ENCODE measurements around the gene CDH11. TPM values are rescaled to one million over a fixed set of nuclear protein-coding genes. Genes with fewer than 3 reads are reported as not detected.

The CDH11 gene
- total RNA-seq, 4 donors from 2014 or later, result 51.8 to 661 (median 96.5) TPM

DNA sequence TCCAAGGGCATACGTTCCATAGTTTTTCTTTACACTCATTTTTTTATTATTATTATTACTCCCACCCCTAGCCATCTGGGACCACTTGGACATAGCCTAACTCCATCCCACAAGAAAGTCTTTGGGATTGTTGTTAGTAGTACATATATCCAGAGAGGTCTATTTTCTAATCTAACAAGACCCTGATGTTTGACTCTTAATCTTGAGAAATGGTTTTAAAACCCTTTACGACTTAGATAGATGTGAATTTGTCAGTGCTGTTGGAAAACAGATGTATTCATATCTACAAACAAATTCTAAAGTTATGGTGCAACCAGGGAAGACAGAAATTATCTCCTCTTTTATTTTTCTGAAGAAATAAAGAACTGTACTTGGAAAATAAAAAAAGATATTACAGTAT is 197.8 kb downstream of the CDH11 start:
- no peaks in the 10 kb centered on the region for H3K4me1 ChIP-seq
- intact Hi-C loops (cut with DNase I; ENCODE audit: low total_unique reads), result no loop called here
- DNase-seq, result no peak
- H3K9me3 ChIP-seq, result peaks cover 0 to 6% of the 10 kb centered on the region in 2 donors
- H3K27ac ChIP-seq, result no peak overlapping the region
- TF ChIP-seq, protein P1, sequence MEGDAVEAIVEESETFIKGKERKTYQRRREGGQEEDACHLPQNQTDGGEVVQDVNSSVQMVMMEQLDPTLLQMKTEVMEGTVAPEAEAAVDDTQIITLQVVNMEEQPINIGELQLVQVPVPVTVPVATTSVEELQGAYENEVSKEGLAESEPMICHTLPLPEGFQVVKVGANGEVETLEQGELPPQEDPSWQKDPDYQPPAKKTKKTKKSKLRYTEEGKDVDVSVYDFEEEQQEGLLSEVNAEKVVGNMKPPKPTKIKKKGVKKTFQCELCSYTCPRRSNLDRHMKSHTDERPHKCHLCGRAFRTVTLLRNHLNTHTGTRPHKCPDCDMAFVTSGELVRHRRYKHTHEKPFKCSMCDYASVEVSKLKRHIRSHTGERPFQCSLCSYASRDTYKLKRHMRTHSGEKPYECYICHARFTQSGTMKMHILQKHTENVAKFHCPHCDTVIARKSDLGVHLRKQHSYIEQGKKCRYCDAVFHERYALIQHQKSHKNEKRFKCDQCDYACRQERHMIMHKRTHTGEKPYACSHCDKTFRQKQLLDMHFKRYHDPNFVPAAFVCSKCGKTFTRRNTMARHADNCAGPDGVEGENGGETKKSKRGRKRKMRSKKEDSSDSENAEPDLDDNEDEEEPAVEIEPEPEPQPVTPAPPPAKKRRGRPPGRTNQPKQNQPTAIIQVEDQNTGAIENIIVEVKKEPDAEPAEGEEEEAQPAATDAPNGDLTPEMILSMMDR (IDR thresholded peaks at IDR 0.05), result no peak
- TF ChIP-seq POLR2A (IDR thresholded peaks at IDR 0.05), result no peak
- no peak overlapping the region for H3K4me3 ChIP-seq
- H3K36me3 ChIP-seq, result no peaks in the 10 kb centered on the region
- no peaks in the 10 kb centered on the region for H3K27me3 ChIP-seq

DNA sequence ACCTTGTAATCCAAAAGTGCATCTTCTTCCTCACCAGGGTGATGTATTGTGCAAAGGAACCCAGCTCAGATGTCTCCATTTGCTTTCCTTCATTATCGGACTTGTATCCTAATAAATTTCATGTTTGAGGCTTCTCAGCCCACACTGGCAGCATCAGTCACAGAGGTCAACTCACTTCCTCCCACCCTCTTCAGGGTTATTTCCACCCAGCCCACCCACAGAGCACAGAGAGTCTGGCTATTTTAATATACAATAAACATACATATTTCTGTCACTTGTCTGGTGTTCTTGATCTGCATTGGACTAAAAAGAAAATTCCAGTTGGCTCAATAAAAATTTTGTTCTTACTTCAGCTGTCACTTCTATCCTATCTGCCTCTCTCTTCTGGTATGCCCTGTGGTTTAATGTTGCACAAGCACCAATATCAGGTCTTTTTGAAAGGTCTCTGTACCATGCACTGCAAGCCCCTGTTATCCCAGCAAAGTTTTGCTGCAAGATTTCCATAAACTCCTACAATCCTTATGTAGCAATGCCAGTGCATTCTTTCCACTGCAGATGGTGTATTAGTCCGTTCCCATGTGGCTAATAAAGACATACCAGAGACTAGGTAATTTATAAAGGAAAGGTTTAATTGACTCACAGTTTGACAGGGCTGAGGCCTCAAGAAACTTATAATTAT is 201.8 kb downstream of the CDH11 start:
- Histone ChIP-seq H3K36me3 (no peaks in the 10 kb centered on the region), H3K4me1 (no peaks in the 10 kb centered on the region), H3K9me3 (no peaks in the 10 kb centered on the region), H3K4me3 (no peak overlapping the region), H3K27ac (no peak overlapping the region), H3K27me3 (no peaks in the 10 kb centered on the region)
- intact Hi-C loops (cut with DNase I; ENCODE audit: low total_unique reads), result no loop called here
- DNase-seq, result no peak
- TF ChIP-seq POLR2A (IDR thresholded peaks at IDR 0.05), result no peak
- TF ChIP-seq, protein P1 (IDR thresholded peaks at IDR 0.05), result no peak

DNA sequence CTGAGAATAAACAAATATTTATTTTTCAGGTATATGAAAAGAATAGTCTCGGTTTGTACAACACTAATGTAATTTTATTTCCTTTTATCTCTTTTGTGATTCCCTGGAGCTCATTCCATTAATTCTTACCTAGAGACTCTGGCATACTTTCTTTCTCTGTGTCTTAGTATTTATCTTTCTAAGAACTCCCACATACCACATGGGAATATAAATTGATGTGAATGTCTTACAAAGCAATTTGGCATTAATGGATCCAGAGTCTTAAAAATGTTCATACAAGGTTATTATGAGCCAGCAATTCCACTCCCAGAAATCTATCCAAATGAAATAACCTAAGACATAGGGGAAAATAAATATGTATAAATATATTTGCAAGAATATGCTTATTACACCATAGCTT is 202.7 kb downstream of the CDH11 start:
- Histone ChIP-seq H3K27ac (no peak overlapping the region), H3K9me3 (no peaks in the 10 kb centered on the region), H3K27me3 (no peaks in the 10 kb centered on the region), H3K4me1 (no peaks in the 10 kb centered on the region), H3K36me3 (no peaks in the 10 kb centered on the region), H3K4me3 (no peak overlapping the region)
- no peak for TF ChIP-seq POLR2A (IDR thresholded peaks at IDR 0.05)
- TF ChIP-seq, protein P1 (IDR thresholded peaks at IDR 0.05), result no peak
- intact Hi-C loops (cut with DNase I; ENCODE audit: low total_unique reads), result no loop called here
- DNase-seq, result no peak

DNA sequence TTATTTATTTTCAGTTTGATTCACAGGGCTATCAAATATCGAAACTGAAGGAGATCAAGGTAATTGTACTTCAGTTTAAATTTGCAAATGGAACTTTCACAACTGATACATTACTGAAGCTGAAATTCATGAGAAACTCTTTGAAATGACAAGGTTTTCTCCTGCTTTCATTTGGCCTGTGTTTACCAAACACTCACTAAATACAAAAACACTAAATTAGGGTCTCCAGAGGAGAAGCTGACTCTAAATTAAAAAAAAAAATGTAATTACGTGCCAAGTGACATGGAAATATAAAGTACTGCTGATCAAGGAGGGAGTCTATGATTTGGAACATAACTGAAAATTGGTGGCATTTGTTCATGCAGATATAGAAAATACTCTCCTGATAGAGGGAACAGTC is 205.8 kb downstream of the CDH11 start:
- no peak overlapping the region for H3K4me3 ChIP-seq
- H3K9me3 ChIP-seq, result no peaks in the 10 kb centered on the region
- no peaks in the 10 kb centered on the region for H3K36me3 ChIP-seq
- H3K4me1 ChIP-seq, result no peaks in the 10 kb centered on the region
- intact Hi-C loops (cut with DNase I; ENCODE audit: low total_unique reads), result no loop called here
- TF ChIP-seq POLR2A (IDR thresholded peaks at IDR 0.05), result no peak
- TF ChIP-seq, protein P1 (IDR thresholded peaks at IDR 0.05), result no peak
- H3K27me3 ChIP-seq, result no peaks in the 10 kb centered on the region
- DNase-seq, result no peak
- H3K27ac ChIP-seq, result no peak overlapping the region

DNA sequence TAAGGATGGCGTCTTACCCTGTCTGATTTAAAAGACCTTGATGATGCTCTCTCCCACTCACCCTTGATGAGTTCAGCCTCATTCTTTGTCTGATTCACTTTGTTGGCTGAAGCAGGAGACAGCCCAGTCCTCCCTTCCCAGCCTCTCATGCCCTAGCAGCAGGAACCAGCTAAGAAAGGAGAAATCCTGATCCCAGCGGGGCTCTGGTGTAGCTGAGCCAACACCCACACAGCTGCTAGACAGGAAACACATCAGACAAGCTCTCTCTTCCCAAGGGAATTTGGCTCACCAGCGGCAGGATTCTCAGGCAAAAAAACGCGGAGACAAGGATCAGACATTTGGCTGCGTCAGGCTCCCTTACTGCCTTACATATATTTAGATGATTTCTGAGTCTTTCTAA is 211.5 kb downstream of the CDH11 start:
- Histone ChIP-seq H3K36me3 (no peaks in the 10 kb centered on the region), H3K27me3 (no peaks in the 10 kb centered on the region), H3K4me3 (no peak overlapping the region), H3K27ac (no peak overlapping the region), H3K9me3 (no peaks in the 10 kb centered on the region), H3K4me1 (no peaks in the 10 kb centered on the region)
- no peak for TF ChIP-seq POLR2A (IDR thresholded peaks at IDR 0.05)
- TF ChIP-seq, protein P1 (IDR thresholded peaks at IDR 0.05), result no peak
- peak in 1 of 2 donors; percentile 22 for DNase-seq
- intact Hi-C loops (cut with DNase I; ENCODE audit: low total_unique reads), result no loop called here
